ENCODE results near the gene UMPS.

The UMPS gene

GRCh38 chr3:124764746-124765145, 34.5 kb downstream of the UMPS start:
- FAIRE-seq = no peak

DNA sequence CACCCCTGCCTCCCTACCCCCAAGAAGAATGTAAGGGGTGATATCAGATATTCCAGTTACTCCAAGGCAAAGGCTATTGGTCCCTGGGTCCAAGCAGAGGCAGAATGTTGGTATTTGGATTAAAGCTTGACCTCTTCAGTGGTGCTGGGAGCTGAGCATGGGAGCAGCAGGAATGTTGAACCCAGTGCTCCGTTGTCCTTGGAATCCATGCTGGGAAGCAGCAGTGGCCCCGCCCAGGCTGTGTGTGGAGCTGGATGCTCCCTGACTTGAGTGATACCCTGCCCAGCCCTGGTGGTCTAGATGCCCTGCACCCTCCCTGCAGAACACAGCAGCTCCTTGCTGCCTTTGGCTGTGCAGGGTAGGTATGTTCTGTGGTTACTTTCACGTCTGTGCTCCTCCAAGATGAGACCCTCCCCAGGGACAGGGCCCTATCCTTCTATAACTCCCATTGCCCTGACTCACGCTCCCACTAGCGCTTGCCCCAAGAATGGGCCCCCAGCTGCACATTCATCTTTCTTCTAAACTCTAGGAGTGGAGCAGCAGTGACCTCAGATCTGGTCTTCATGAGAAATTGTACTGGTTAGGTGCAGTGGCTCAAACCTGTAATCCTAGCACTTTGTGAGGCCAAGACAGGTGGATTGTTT, 35.1 kb downstream of the UMPS start:
- FAIRE-seq = no peak

DNA sequence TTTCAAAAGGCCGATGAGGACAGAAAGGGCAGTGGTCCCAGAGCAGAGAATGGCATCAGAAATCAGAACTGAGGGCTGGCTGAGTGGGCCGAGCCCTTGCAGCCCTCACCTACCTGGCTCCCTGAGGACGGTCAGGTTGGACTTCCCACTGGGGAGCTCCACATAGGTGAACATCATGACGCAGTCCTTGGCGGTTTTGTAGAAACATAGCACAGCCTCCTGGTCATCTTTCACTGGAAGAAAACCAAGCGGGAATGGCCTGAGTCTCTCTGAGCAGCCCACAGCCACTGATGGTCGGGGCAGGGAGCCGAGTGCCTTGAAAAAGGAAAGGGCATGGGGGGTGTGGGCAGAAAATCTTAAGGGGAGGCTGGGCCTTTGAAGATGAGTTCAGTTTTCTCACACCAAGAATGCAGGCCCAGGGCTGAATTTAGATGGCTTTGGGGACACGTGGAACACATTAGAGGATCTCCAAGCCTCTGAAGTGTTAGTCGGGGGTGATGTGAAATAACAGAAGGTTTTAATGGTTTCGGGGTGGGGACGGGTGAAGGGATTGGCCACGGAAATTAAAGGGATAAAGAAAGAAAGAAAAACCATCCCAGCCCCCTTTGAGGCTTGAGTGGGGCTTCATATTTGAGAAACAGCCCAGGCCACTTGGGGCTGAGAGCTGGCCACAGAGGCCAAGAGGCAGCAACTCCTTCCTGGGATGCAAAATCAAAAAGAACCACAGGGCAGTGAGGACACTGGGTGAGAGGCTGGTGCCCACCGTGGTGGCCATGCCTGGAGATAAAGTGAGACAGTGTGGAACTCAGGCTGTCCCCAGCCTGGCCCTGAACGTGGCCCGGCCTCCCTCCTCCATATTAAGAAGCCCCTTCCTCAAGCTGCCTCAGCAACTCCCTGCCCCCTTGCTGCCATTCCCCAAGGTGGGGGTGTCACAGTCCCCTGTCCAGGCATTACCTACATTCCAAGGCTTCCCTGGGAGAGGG, 36.2 kb downstream of the UMPS start:
- no peak for FAIRE-seq

GRCh38 chr3:124767264-124767663, 37.0 kb downstream of the UMPS start:
- FAIRE-seq = no peak

DNA sequence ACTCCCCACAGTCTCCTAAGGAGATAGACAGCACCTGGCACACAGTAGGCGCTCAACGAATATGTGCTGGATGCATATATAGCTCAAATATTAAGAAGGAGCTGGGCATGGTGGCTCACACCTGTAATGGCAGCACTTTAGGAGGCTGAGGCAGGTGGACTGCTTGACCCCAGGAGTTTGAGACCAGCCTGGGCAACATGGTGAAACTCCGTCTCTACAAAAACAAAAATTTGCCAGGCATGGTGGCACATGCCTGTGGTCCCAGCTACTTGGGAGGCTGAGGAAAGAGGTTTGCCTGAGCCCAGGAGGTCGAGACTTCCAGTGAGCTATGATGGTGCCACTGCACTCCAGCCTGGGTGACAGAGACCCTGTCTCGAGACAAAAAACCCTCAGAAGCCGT, 37.4 kb downstream of the UMPS start:
- no peak for FAIRE-seq

- FAIRE-seq = no peak
Measured at GRCh38 chr3:124768812-124769211, 38.6 kb downstream of the UMPS start.

GRCh38 chr3:124769462-124769861, 39.2 kb downstream of the UMPS start:
- FAIRE-seq = no peak

GRCh38 chr3:124770336-124771082, 40.3 kb downstream of the UMPS start:
- no peak for FAIRE-seq

GRCh38 chr3:124771083-124771445, 40.8 kb downstream of the UMPS start:
- no peak for FAIRE-seq

DNA sequence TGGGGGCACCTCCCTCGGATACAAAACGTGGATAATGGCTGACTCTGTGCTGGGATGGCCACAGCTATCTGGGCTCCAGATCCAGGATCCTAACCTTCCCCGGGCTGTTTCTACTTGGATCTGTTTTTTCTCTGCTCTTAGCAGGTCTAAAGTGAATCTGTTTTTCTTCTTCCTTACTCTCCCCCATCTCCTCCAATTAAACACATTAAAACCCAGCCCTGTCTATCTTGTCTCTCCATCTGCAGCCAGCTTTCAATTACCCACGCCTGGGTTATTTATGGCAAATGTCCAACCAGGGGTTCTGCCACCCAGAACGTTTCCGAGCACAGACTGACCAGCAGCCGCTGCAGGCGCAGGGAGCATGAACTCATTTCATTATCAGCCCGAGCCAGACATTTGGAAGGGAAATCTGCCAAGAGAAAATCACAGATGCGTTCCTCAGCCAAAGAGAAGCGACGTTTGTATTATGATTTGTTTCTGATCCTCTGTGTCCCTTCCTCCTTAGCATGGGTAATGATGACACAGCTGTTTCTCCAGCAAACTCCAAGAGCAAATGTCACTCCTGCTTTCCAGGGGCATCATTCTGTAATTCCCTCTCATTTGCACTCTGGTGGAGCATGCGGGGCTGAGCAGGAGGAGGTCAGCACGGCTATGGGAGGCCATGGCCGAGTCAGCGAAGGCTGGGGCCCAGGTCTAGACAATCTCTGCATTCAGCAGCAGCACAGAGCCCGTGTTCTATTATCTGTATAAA, 42.0 kb downstream of the UMPS start:
- peak; percentile 92 for FAIRE-seq

- no peak for FAIRE-seq
Measured at GRCh38 chr3:124773351-124774326, 43.4 kb downstream of the UMPS start.

GRCh38 chr3:124774327-124774718, 44.1 kb downstream of the UMPS start:
- no peak for FAIRE-seq

DNA sequence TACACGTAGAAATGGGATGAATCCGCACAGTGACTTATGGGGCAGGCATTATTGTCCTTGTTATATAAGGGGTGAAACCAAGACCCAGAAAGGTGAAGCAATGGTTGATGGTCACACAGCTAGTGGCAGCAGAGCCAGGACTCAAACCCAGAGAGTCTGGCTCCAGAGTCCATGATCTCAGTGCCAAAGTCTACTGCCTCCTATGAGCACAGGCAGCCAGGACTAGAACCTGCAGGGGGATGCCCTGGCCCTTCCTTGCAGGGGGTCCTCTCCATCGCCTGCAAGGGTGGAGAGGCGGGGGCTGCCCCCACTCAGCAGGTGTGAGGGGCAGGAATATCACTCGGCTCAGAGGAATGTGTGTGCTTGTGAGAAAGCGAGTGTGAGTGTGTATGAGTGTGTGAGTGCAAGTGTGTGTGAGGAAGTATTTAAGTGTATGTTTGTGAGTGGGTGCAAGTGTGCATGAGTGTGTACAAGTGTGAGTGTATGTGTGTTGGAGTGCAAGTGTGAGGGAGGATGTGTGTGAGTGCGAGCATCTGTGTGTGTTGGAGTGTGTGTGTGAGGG, 44.7 kb downstream of the UMPS start:
- FAIRE-seq = no peak

DNA sequence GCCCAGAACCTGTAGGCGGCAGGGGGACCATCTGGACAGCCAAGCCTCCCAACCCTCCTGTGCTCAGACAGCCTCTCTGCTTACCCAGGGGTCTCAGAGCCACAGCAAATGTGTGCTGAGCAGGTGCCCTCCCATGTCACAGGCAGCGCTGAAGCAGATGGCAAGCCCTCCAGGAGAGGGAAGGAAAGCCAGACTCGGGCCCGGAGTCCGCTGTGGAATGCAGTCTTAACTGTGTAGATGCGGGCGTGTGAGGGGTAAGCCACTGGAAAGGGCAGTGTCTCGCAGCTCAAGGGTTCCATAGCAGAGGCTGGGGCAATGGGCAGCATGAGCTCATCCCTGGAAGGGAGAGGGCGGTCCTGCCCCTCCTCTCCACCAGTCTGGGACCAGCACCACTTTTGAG, 45.6 kb downstream of the UMPS start:
- no peak for FAIRE-seq

- FAIRE-seq = no peak
Measured at GRCh38 chr3:124776856-124777255, 46.6 kb downstream of the UMPS start.

GRCh38 chr3:124777762-124778470, 47.7 kb downstream of the UMPS start:
- no peak for FAIRE-seq

DNA sequence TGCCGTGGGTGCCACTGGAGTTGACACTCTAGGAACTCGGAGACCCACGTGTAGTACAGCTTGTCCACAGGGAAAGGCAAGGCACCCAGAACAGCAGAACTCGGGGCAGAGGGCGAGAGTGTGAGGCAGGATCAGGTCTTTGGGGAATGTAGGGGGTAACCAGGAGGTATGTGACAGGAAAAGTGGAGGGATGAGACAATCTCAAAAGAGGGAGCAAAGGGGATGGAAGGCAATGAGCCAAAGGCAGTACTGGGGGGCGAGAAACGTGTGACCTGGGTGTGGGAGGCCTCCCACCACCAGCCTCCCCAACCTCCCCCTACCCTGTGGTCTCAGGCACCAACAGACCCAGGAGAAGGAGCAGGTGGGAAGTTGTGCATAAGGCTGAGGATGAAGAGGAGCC, 48.9 kb downstream of the UMPS start:
- no peak for FAIRE-seq

- no peak for FAIRE-seq
Measured at GRCh38 chr3:124779751-124780191, 49.5 kb downstream of the UMPS start.

- FAIRE-seq = no peak
Measured at GRCh38 chr3:124780356-124780755, 50.1 kb downstream of the UMPS start.

- FAIRE-seq = no peak
Measured at GRCh38 chr3:124780761-124781475, 50.7 kb downstream of the UMPS start.

Data from endometrium (tissue), 2 donors.